Keratinocyte (primary cell): ENCODE data around the gene B4GALT7. TPM values are rescaled to one million over a fixed set of nuclear protein-coding genes. Genes with fewer than 3 reads are reported as not detected.
"Not testable (repeated sequence)": the region's sequence is repeated elsewhere in the genome, so short reads cannot be mapped to it uniquely, and the experiment has no call there.

Experiments used
- DNase-seq: peaks from one replicate; pipeline ENCODE4 v3.0.0-alpha.2; 2011; ENCODE audit warnings: low read depth, missing footprints, low spot score
- FAIRE-seq: peaks from 2 replicates; lab custom pipeline; 2011; peaks lifted over from hg19 to GRCh38; lab: Jason Lieb, UNC
- H2AFZ ChIP-seq: 2 replicates; pipeline ENCODE4 v1.6.0; 2012; ENCODE audit warnings: low read length, control low read depth, inconsistent platforms; ENCODE audit not compliant: control insufficient read depth
- H3K27ac ChIP-seq: 2 replicates; pipeline ENCODE4 v1.5.1; 2011; ENCODE audit warnings: low read length; ENCODE audit not compliant: control insufficient read depth, insufficient read depth
- H3K27me3 ChIP-seq: 3 replicates; pipeline ENCODE4 v1.6.0; 2011; ENCODE audit warnings: low read length; ENCODE audit not compliant: control insufficient read depth, insufficient read depth; ENCODE audit errors: extremely low read depth
- H3K36me3 ChIP-seq, 2 experiments: 2 replicates in 1 of 2; 3 replicates in 1 of 2; pipeline ENCODE4 v1.5.1; 2011; ENCODE audit warnings: low read length in 2 of 2, mild to moderate bottlenecking in 1 of 2; ENCODE audit not compliant: control insufficient read depth in 2 of 2, insufficient read depth in 2 of 2; ENCODE audit errors: extremely low read depth in 1 of 2
- H3K4me1 ChIP-seq: 3 replicates; pipeline ENCODE4 v1.5.1; 2011; ENCODE audit warnings: low read length; ENCODE audit not compliant: control insufficient read depth, insufficient read depth; ENCODE audit errors: extremely low read depth
- H3K4me2 ChIP-seq: 3 replicates; pipeline ENCODE4 v1.6.0; 2011; ENCODE audit warnings: low read depth, low read length; ENCODE audit not compliant: control insufficient read depth, insufficient read depth; ENCODE audit errors: extremely low read depth
- H3K4me3 ChIP-seq, 3 experiments: fragments of 200-600 bp in 1 of 3; sonication (generic) in 1 of 3; 2 replicates in 2 of 3; 3 replicates in 1 of 3; pipeline ENCODE4 v1.5.1; 2011 to 2016; ENCODE audit warnings: low read length in 3 of 3, mild to moderate bottlenecking in 3 of 3, control low read depth in 2 of 3, inconsistent platforms in 1 of 3, low read depth in 1 of 3, mixed read lengths in 1 of 3, mixed run types in 1 of 3, moderate library complexity in 1 of 3; ENCODE audit not compliant: control insufficient read depth in 2 of 3, insufficient read depth in 2 of 3; ENCODE audit errors: extremely low read depth in 1 of 3
- H3K79me2 ChIP-seq: 2 replicates; pipeline ENCODE4 v1.6.0; 2012; ENCODE audit warnings: low read length; ENCODE audit not compliant: control insufficient read depth, insufficient read depth
- H3K9ac ChIP-seq: 3 replicates; pipeline ENCODE4 v1.6.0; 2011; ENCODE audit warnings: low read length; ENCODE audit not compliant: control insufficient read depth, insufficient read depth; ENCODE audit errors: extremely low read depth
- H3K9me1 ChIP-seq: 3 replicates; pipeline ENCODE4 v1.6.0; 2011; ENCODE audit warnings: low read length; ENCODE audit not compliant: control insufficient read depth, insufficient read depth; ENCODE audit errors: extremely low read depth
- H3K9me3 ChIP-seq: 2 replicates; pipeline ENCODE4 v1.5.1; 2012; ENCODE audit warnings: low read depth, low read length; ENCODE audit not compliant: control insufficient read depth
- H4K20me1 ChIP-seq: 3 replicates; pipeline ENCODE4 v1.6.0; 2011; ENCODE audit warnings: low read length; ENCODE audit not compliant: control insufficient read depth, insufficient read depth; ENCODE audit errors: extremely low read depth
- dilution Hi-C: fragments of 300-500 bp; cut with MboI; formaldehyde crosslinking; loops from one replicate; pipeline ENCODE4 v1.7.0; 2020; ENCODE audit warnings: low sequenced_read_pairs; ENCODE audit not compliant: extremely low pct_ligation_motif_present
- polyA plus RNA-seq, 5 experiments: library from polyadenylated mRNA; depleted of rRNA in 3 of 5; stranded (reverse) in 3 of 5; stranded (forward) in 1 of 5; unstranded in 1 of 5; fragments of >200 nt; gene quantifications; 1 replicate in 1 of 5; 2 replicates in 3 of 5; 3 replicates in 1 of 5; pipeline versions ENCODE4 v1.2.1 to v1.2.3, GENCODE V29; 2011 to 2012; ENCODE audit warnings: missing spikeins in 2 of 5, low read depth in 1 of 5, low replicate concordance in 1 of 5

Gene B4GALT7
- polyA plus RNA-seq, 1 donor (not counting 4 experiments of a cell fraction or from before 2014, with no cell fraction given) = 15.7 TPM

- H3K9me1 ChIP-seq, H3K4me3 ChIP-seq, H3K9ac ChIP-seq, H3K4me1 ChIP-seq, H3K27ac ChIP-seq, H3K9me3 ChIP-seq, H3K79me2 ChIP-seq, H3K36me3 ChIP-seq, FAIRE-seq, H2AFZ ChIP-seq, DNase-seq, dilution Hi-C loops, H3K4me2 ChIP-seq, H3K27me3 ChIP-seq, H4K20me1 ChIP-seq: not testable (repeated sequence)
These were observed 35.0 kb downstream of the B4GALT7 start for GRCh38 chr5:177634912-177635311.

DNA sequence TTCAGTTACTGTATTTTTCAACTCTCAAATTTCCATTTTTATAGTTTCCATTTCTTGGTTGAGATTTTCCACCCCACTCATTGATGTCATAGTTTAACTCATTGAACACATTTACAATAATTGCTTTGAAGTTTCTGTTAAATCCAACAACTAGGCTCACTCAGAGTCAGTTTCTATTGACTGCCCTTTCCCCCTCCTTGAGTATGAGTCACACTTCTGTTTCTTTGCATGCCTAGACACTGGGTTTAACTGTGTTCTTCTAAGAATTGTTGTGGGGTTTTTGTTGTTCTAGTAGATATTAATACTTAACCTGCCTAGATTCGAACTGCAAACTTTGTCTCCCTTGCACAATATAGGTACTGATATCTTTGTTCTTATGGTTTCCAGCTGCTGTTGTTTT is 45.5 kb downstream of the B4GALT7 start:
- H3K27me3 ChIP-seq, H3K27ac ChIP-seq, H3K4me2 ChIP-seq, H3K4me3 ChIP-seq, H3K9ac ChIP-seq, H3K4me1 ChIP-seq, H2AFZ ChIP-seq, FAIRE-seq, H3K36me3 ChIP-seq, dilution Hi-C loops, H3K9me3 ChIP-seq, H3K9me1 ChIP-seq, H3K79me2 ChIP-seq, DNase-seq, H4K20me1 ChIP-seq: not testable (repeated sequence)

- H3K27ac ChIP-seq, H2AFZ ChIP-seq, H3K27me3 ChIP-seq, H3K9ac ChIP-seq, H3K4me2 ChIP-seq, H3K79me2 ChIP-seq, dilution Hi-C loops, DNase-seq, H3K4me1 ChIP-seq, H4K20me1 ChIP-seq, H3K36me3 ChIP-seq, FAIRE-seq, H3K4me3 ChIP-seq, H3K9me1 ChIP-seq, H3K9me3 ChIP-seq: not testable (repeated sequence)
These were observed 51.3 kb downstream of the B4GALT7 start for GRCh38 chr5:177651235-177651634.

GRCh38 chr5:177657846-177658245 is 57.9 kb downstream of the B4GALT7 start:
- H3K79me2 ChIP-seq, H3K36me3 ChIP-seq, H3K27me3 ChIP-seq, dilution Hi-C loops, H3K9me1 ChIP-seq, DNase-seq, H4K20me1 ChIP-seq, FAIRE-seq, H3K27ac ChIP-seq, H3K9ac ChIP-seq, H2AFZ ChIP-seq, H3K4me1 ChIP-seq, H3K9me3 ChIP-seq, H3K4me2 ChIP-seq, H3K4me3 ChIP-seq: not testable (repeated sequence)

DNA sequence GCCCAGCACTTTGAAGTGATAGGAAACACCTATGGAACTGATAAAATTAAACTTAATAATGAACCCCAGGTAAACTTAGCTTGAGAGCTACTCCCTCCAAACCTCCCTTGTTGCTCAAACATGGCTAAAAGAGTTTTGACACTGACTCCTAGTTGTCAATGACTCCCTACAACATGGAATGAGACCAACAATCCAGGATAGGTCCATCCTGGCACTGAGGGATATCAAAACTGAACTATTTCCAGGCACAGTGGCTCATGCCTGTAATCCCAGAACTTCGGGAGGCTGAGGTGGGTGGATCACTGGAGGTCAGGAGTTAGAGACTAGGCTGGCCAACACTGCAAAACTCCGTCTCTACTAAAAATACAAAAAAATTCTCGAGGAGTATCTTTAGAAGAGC is 58.6 kb downstream of the B4GALT7 start:
- H3K9me1 ChIP-seq, H2AFZ ChIP-seq, H3K4me1 ChIP-seq, H3K4me2 ChIP-seq, H3K9me3 ChIP-seq, H4K20me1 ChIP-seq, dilution Hi-C loops, H3K9ac ChIP-seq, FAIRE-seq, DNase-seq, H3K36me3 ChIP-seq, H3K27me3 ChIP-seq, H3K79me2 ChIP-seq, H3K4me3 ChIP-seq, H3K27ac ChIP-seq: not testable (repeated sequence)
